K562 (cell line): ENCODE results near the gene SCN4B. TPM values are rescaled to one million over a fixed set of nuclear protein-coding genes. Genes with fewer than 3 reads are reported as not detected.

ENCODE experiments used
- ATAC-seq: fragments of 200-7000 bp; cut with Tn5 transposase; 3 replicates; pipeline ENCODE4 v1.9.1; 2020; ENCODE audit warnings: moderate library complexity
- BruUV-seq: library from RNA; stranded (reverse); fragments of 400-500 nt; replicated peaks from 2 replicates; lab custom pipeline; 2021; lab: Mats Ljungman, UMichigan
- CTCF ChIA-PET: fragments of 300-600 bp; formaldehyde crosslinking; extraction: SDS; loops from one replicate; lab custom pipeline; 2021; ENCODE audit warnings: low intra/inter-chr PET ratio; lab: Yijun Ruan, JAX
- POLR2A ChIA-PET: fragments of 300-600, 350-650 bp; sonication (Branson Sonifier 250); formaldehyde crosslinking; extraction: SDS; loops from one replicate; lab custom pipeline; 2021; ENCODE audit warnings: antibody characterized with exemption, inconsistent platforms; lab: Yijun Ruan, JAX
- DNase-seq, 4 experiments: peaks; one replicate each; pipeline versions ENCODE4 v3.0.0 to v3.0.0-alpha.2; 2011 to 2018; ENCODE audit warnings: low spot score in 3 of 4, mixed read lengths in 3 of 4; ENCODE audit errors: extremely low read depth in 1 of 4
- FAIRE-seq: peaks from 2 replicates; lab custom pipeline; 2011; peaks lifted over from hg19 to GRCh38; lab: Jason Lieb, UNC
- H2AFZ ChIP-seq: 2 replicates; pipeline ENCODE4 v1.6.0; 2011; ENCODE audit warnings: low read depth, low read length, control low read depth, inconsistent platforms
- H3K27ac ChIP-seq: fragments of 200-600 bp; 3 replicates; pipeline ENCODE4 v1.8.0; 2011; ENCODE audit warnings: low read depth, mild to moderate bottlenecking, control low read depth, inconsistent platforms, low read length, moderate library complexity, mixed read lengths; ENCODE audit errors: extremely low read depth
- H3K27me3 ChIP-seq, 2 experiments: fragments of 300-600 bp in 1 of 2; 2 replicates in 1 of 2; 3 replicates in 1 of 2; pipeline versions ENCODE4 v1.6.0 to v1.8.0; 2011; ENCODE audit warnings: inconsistent platforms in 2 of 2, low read length in 2 of 2, mild to moderate bottlenecking in 1 of 2, mixed read lengths in 1 of 2, moderate library complexity in 1 of 2; ENCODE audit not compliant: control insufficient read depth in 2 of 2, insufficient read depth in 2 of 2
- H3K36me3 ChIP-seq: fragments of 300-600 bp; 3 replicates; pipeline ENCODE4 v1.8.0; 2011; ENCODE audit warnings: mild to moderate bottlenecking, low read length, inconsistent platforms; ENCODE audit not compliant: control insufficient read depth, insufficient read depth
- H3K4me1 ChIP-seq, 2 experiments: fragments of 200-600 bp in 1 of 2; replicated peaks in 1 of 2; 2 replicates in 1 of 2; 3 replicates in 1 of 2; pipeline versions ENCODE4 v1.5.1 to v1.8.0; 2011; ENCODE audit warnings: inconsistent platforms in 2 of 2, low read length in 2 of 2, mild to moderate bottlenecking in 1 of 2, mixed read lengths in 1 of 2, moderate library complexity in 1 of 2; ENCODE audit not compliant: control insufficient read depth in 2 of 2, insufficient read depth in 2 of 2
- H3K4me2 ChIP-seq: 2 replicates; pipeline ENCODE4 v1.6.1; 2011; ENCODE audit warnings: low read length, control low read depth, inconsistent platforms, mixed read lengths; ENCODE audit not compliant: insufficient read depth
- H3K4me3 ChIP-seq: fragments of 200-600 bp; sonication (generic), shearing (Covaris generic); 2 replicates; pipeline ENCODE4 v1.5.1; 2016; ENCODE audit warnings: control low read depth, inconsistent platforms
- H3K79me2 ChIP-seq: fragments of 200-600 bp; 3 replicates; pipeline ENCODE4 v1.8.0; 2011; ENCODE audit warnings: low read length, inconsistent platforms; ENCODE audit not compliant: control insufficient read depth, insufficient read depth
- H3K9ac ChIP-seq, 2 experiments: 2 replicates each; pipeline versions ENCODE4 v1.6.0 to v1.6.1; 2011; ENCODE audit warnings: low read depth in 2 of 2, low read length in 2 of 2, control low read depth in 1 of 2, inconsistent platforms in 1 of 2, mild to moderate bottlenecking in 1 of 2, mixed read lengths in 1 of 2; ENCODE audit not compliant: insufficient read depth in 1 of 2
- H3K9me1 ChIP-seq: one replicate; pipeline ENCODE4 v1.6.0; 2011; ENCODE audit warnings: inconsistent platforms, mild to moderate bottlenecking, low read length, moderate library complexity; ENCODE audit not compliant: control insufficient read depth, insufficient read depth
- H3K9me3 ChIP-seq: replicated peaks from 2 replicates; pipeline ENCODE4 v1.5.1; 2011; ENCODE audit warnings: low read depth, low read length, inconsistent platforms; ENCODE audit not compliant: control insufficient read depth, insufficient read depth
- H4K20me1 ChIP-seq: replicated peaks from 2 replicates; pipeline ENCODE4 v1.6.1; 2011; ENCODE audit warnings: low read length, inconsistent platforms, mixed read lengths; ENCODE audit not compliant: control insufficient read depth, insufficient read depth
- BCOR ChIP-seq: fragments of 450-650 bp; IDR thresholded peaks from 2 replicates; pipeline ENCODE4 v1.6.1; 2016
- DDX20 ChIP-seq: fragments of 450-650 bp; IDR thresholded peaks from 2 replicates; pipeline ENCODE4 v1.6.1; 2016; ENCODE audit warnings: missing genetic modification characterization, low read depth, mild to moderate bottlenecking, missing compliant biosample characterization, moderate library complexity
- E2F6 ChIP-seq, 2 experiments: IDR thresholded peaks; 2 replicates each; pipeline ENCODE4 v1.6.1; 2011; ENCODE audit warnings: borderline replicate concordance in 1 of 2, control low read depth in 1 of 2, low read depth in 1 of 2, low read length in 1 of 2, mild to moderate bottlenecking in 1 of 2, mixed read lengths in 1 of 2, moderate library complexity in 1 of 2; ENCODE audit not compliant: insufficient read depth in 1 of 2, insufficient read length in 1 of 2, poor library complexity in 1 of 2, severe bottlenecking in 1 of 2; ENCODE audit errors: extremely low read depth in 1 of 2
- HDAC3 ChIP-seq: fragments of 450-650 bp; IDR thresholded peaks from 2 replicates; pipeline ENCODE4 v1.6.1; 2018; ENCODE audit warnings: borderline replicate concordance, mild to moderate bottlenecking, moderate library complexity; ENCODE audit not compliant: partially characterized antibody
- HINFP ChIP-seq: fragments of 450-650 bp; conservative IDR thresholded peaks from 2 replicates; pipeline ENCODE4 v1.6.1; 2016; ENCODE audit warnings: missing genetic modification characterization, low read depth, mild to moderate bottlenecking, control low read depth, missing compliant biosample characterization
- REST ChIP-seq, 2 experiments: fragments of 450-650 bp; formaldehyde crosslinking in 1 of 2; IDR thresholded peaks; 2 replicates each; pipeline versions ENCODE4 v1.4.0 to v1.6.1; 2014 to 2020; ENCODE audit warnings: mild to moderate bottlenecking in 2 of 2, borderline replicate concordance in 1 of 2, low read depth in 1 of 2
- ZNF121 ChIP-seq: sonication (generic); formaldehyde crosslinking; conservative IDR thresholded peaks from 2 replicates; pipeline ENCODE4 v1.8.0; 2022; ENCODE audit warnings: missing genetic modification reagents
- ZNF507 ChIP-seq: conservative IDR thresholded peaks from 2 replicates; pipeline ENCODE4 v1.6.1; 2017; ENCODE audit warnings: missing genetic modification characterization, missing compliant biosample characterization
- ZNF717 ChIP-seq: fragments of 250-450 bp; sonication (Bioruptor Pico); IDR thresholded peaks from 2 replicates; pipeline ENCODE4 v1.5.0; 2021
- WGBS: fragments of 100-300 bp; shearing (Covaris generic); methylation state at CpG from one replicate; pipeline ENCODE4 v1.1.6; 2016; ENCODE audit warnings: low coverage, mixed read lengths; ENCODE audit not compliant: insufficient coverage; ENCODE audit errors: missing lambda C conversion rate; 5-methylcytosine and 5-hydroxymethylcytosine counted together
- in situ Hi-C: fragments of 300-500 bp; cut with MboI; formaldehyde crosslinking; loops from 4 replicates; pipeline ENCODE4 v1.15.0; 2018; ENCODE audit warnings: inconsistent platforms, mixed read lengths
- intact Hi-C: fragments of 100-400 bp; cut with micrococcal nuclease; formaldehyde crosslinking; loops from 2 replicates; pipeline ENCODE4 v1.14.2; 2022
- polyA plus RNA-seq, 8 experiments: library from polyadenylated mRNA; depleted of rRNA in 4 of 8; stranded (reverse) in 5 of 8; unstranded in 3 of 8; fragments of >200 nt; fragmentation: Nextera tagmentation in 2 of 8; fragmentation: Illumina TruSeq in 1 of 8; extraction: Ambion mirVana in 2 of 8; extraction: Trizol in 1 of 8; gene quantifications; 2 replicates each; pipeline versions ENCODE4 v1.2.1 to v1.2.3, GENCODE V29; 2011 to 2014; ENCODE audit warnings: inconsistent platforms in 1 of 8, missing spikeins in 1 of 8
- total RNA-seq, 7 experiments: library from RNA; depleted of rRNA in 6 of 7; stranded (reverse); fragments of >200 nt in 6 of 7; fragmentation: Illumina TruSeq in 2 of 7; extraction: Trizol in 2 of 7; gene quantifications; 2 replicates each; pipeline versions ENCODE4 v1.2.1 to v1.2.3, GENCODE V29; 2011 to 2021; ENCODE audit warnings: low replicate concordance in 1 of 7

Gene SCN4B
- total and polyA plus RNA-seq, 9 of the 15 experiments (the other 6 are each of a cell fraction or from before 2014, with no cell fraction given) = 0.03 TPM; not detected in 8

- Histone ChIP-seq H2AFZ (no peak overlapping the region), H3K27ac (no peak overlapping the region), H3K9me1 (no peaks in the 10 kb centered on the region), H3K4me3 (no peak overlapping the region), H3K4me1 (peaks cover 0 to 10% of the 10 kb centered on the region in 2 experiments; a peak in 2 of 5 replicates), H3K9me3 (no peaks in the 10 kb centered on the region), H3K79me2 (no peaks in the 10 kb centered on the region), H3K4me2 (no peak overlapping the region), H4K20me1 (peaks cover 22% of the 10 kb centered on the region), H3K36me3 (no peaks in the 10 kb centered on the region), H3K27me3 (peaks cover 24 to 83% of the 10 kb centered on the region in 2 experiments; a peak in 4 of 5 replicates), H3K9ac (no peak overlapping the region)
- CTCF ChIA-PET = no interaction called here
- FAIRE-seq (no peak), ATAC-seq (no peak), DNase-seq (no peak)
- WGBS = 4% methylated on average over 12 of the region's 12 CpGs
- POLR2A ChIA-PET = interaction anchor here (0.6 to 1.0 kb wide), 3 partner anchors 11 to 222 kb away, joined by 3 to 4 read pairs (median 4); no protein-coding TSS in a partner anchor
- in situ Hi-C loops (no loop called here), intact Hi-C loops (no loop called here)
- no TSS peak for BruUV-seq
- no peak for TF ChIP-seq HDAC3
- no peak for TF ChIP-seq DDX20
- TF ChIP-seq E2F6 (IDR thresholded peaks at IDR 0.05; ENCODE audit: borderline replicate concordance in 1 of 2, extremely low read depth in 1 of 2, insufficient read depth in 1 of 2, insufficient read length in 1 of 2, low read depth in 1 of 2, low read length in 1 of 2, poor library complexity in 1 of 2, severe bottlenecking in 1 of 2) = no peak
- no peak for TF ChIP-seq ZNF121
- no peak for TF ChIP-seq ZNF717
- no peak for TF ChIP-seq ZNF507 (tag)
- no peak for TF ChIP-seq REST (IDR thresholded peaks at IDR 0.05; ENCODE audit: borderline replicate concordance)
- no peak for TF ChIP-seq REST (CRISPR knock-in tag; IDR thresholded peaks at IDR 0.05; ENCODE audit: low read depth)
- no peak for TF ChIP-seq BCOR
- no peak for TF ChIP-seq HINFP (tag)
Measured at GRCh38 chr11:118167906-118168305, 15.3 kb upstream of the SCN4B start.
